ENCODE measurements around the gene MCTP2. TPM values are rescaled to one million over a fixed set of nuclear protein-coding genes. Genes with fewer than 3 reads are reported as not detected.
A peak's percentile ranks its signal among the peaks of the same experiment; 100 is the strongest.

MCTP2 gene
- total RNA-seq, 2 donors from 2014 or later = 49.9 to 119 TPM

- Mint-ChIP-seq H3K4me1 (ENCODE audit: low read depth) (peaks cover 51% of the 10 kb centered on the region), H3K27ac (peak overlapping the region; percentile 56), H3K4me3 (peak overlapping the region in 1 of 2 donors; percentile 83), H3K36me3 (ENCODE audit: insufficient read depth in 2 of 2) (peaks cover 23 to 35% of the 10 kb centered on the region in 2 donors), H3K27me3 (ENCODE audit: low read depth) (no peaks in the 10 kb centered on the region), H3K9me3 (peaks cover 6 to 9% of the 10 kb centered on the region in 2 donors)
- no peak for DNase-seq
- ATAC-seq (replicated peaks in 1 of 2) = no peak
These were observed 67.0 kb downstream of the MCTP2 start for GRCh38 chr15:94298364-94298763.

GRCh38 chr15:94300612-94301011 lies 69.3 kb downstream of the MCTP2 start:
- H3K4me3 Mint-ChIP-seq = no peak overlapping the region
- H3K9me3 Mint-ChIP-seq = peaks cover 6 to 13% of the 10 kb centered on the region in 2 donors
- ATAC-seq (replicated peaks in 1 of 2) = no peak
- peaks cover 34 to 46% of the 10 kb centered on the region in 2 donors for H3K36me3 Mint-ChIP-seq (ENCODE audit: insufficient read depth in 2 of 2)
- no peak for DNase-seq
- peaks cover 65% of the 10 kb centered on the region for H3K4me1 Mint-ChIP-seq (ENCODE audit: low read depth)
- H3K27me3 Mint-ChIP-seq (ENCODE audit: low read depth) = no peaks in the 10 kb centered on the region
- no peak overlapping the region for H3K27ac Mint-ChIP-seq

- Mint-ChIP-seq H3K4me3 (peak overlapping the region; percentile 39 to 77), H3K36me3 (ENCODE audit: insufficient read depth in 2 of 2) (peaks cover 47 to 63% of the 10 kb centered on the region in 2 donors), H3K4me1 (ENCODE audit: low read depth) (peaks cover 52% of the 10 kb centered on the region), H3K9me3 (peaks cover 6 to 13% of the 10 kb centered on the region in 2 donors), H3K27ac (peak overlapping the region; percentile 93), H3K27me3 (ENCODE audit: low read depth) (no peaks in the 10 kb centered on the region)
- DNase-seq = peak; percentile 68 to 70
- ATAC-seq (replicated peaks in 1 of 2) = peak; percentile 77 to 81
These were observed 73.8 kb downstream of the MCTP2 start for GRCh38 chr15:94305133-94305532.

GRCh38 chr15:94306700-94307650 lies 75.6 kb downstream of the MCTP2 start:
- DNase-seq = peak; percentile 41 to 58
- Mint-ChIP-seq H3K4me3 (peak overlapping the region; percentile 60 to 77), H3K36me3 (ENCODE audit: insufficient read depth in 2 of 2) (peaks cover 42 to 54% of the 10 kb centered on the region in 2 donors), H3K27me3 (ENCODE audit: low read depth) (no peaks in the 10 kb centered on the region), H3K27ac (peak overlapping the region; percentile 93), H3K9me3 (peaks cover 6 to 12% of the 10 kb centered on the region in 2 donors), H3K4me1 (ENCODE audit: low read depth) (peaks cover 53% of the 10 kb centered on the region)
- peak; percentile 68 to 73 for ATAC-seq (replicated peaks in 1 of 2)

- Mint-ChIP-seq H3K27me3 (ENCODE audit: low read depth) (no peaks in the 10 kb centered on the region), H3K4me1 (ENCODE audit: low read depth) (peaks cover 10% of the 10 kb centered on the region), H3K4me3 (no peak overlapping the region), H3K36me3 (ENCODE audit: insufficient read depth in 2 of 2) (peaks cover 16 to 27% of the 10 kb centered on the region in 2 donors), H3K9me3 (no peaks in the 10 kb centered on the region), H3K27ac (no peak overlapping the region)
- ATAC-seq (replicated peaks in 1 of 2) (no peak), DNase-seq (no peak)
These were observed 81.6 kb downstream of the MCTP2 start for GRCh38 chr15:94312946-94313345.

GRCh38 chr15:94314639-94315038 lies 83.3 kb downstream of the MCTP2 start:
- H3K9me3 Mint-ChIP-seq = no peaks in the 10 kb centered on the region
- peak overlapping the region; percentile 80 for H3K27ac Mint-ChIP-seq
- no peaks in the 10 kb centered on the region for H3K27me3 Mint-ChIP-seq (ENCODE audit: low read depth)
- H3K4me3 Mint-ChIP-seq = no peak overlapping the region
- DNase-seq (no peak), ATAC-seq (replicated peaks in 1 of 2) (peak in 1 of 2 donors; percentile 36)
- peaks cover 19 to 27% of the 10 kb centered on the region in 2 donors for H3K36me3 Mint-ChIP-seq (ENCODE audit: insufficient read depth in 2 of 2)
- H3K4me1 Mint-ChIP-seq (ENCODE audit: low read depth) = peaks cover 16% of the 10 kb centered on the region

- Mint-ChIP-seq H3K36me3 (ENCODE audit: insufficient read depth in 2 of 2) (peaks cover 19 to 25% of the 10 kb centered on the region in 2 donors), H3K27me3 (ENCODE audit: low read depth) (no peaks in the 10 kb centered on the region), H3K4me1 (ENCODE audit: low read depth) (peaks cover 12% of the 10 kb centered on the region), H3K9me3 (no peaks in the 10 kb centered on the region), H3K27ac (peak overlapping the region; percentile 36), H3K4me3 (no peak overlapping the region)
- DNase-seq (no peak), ATAC-seq (replicated peaks in 1 of 2) (no peak)
These were observed 85.8 kb downstream of the MCTP2 start for GRCh38 chr15:94317211-94317610.

- peaks cover 15 to 21% of the 10 kb centered on the region in 2 donors for H3K36me3 Mint-ChIP-seq (ENCODE audit: insufficient read depth in 2 of 2)
- H3K4me3 Mint-ChIP-seq = no peak overlapping the region
- peak overlapping the region; percentile 51 for H3K27ac Mint-ChIP-seq
- no peak for ATAC-seq (replicated peaks in 1 of 2)
- no peaks in the 10 kb centered on the region for H3K27me3 Mint-ChIP-seq (ENCODE audit: low read depth)
- DNase-seq = no peak
- H3K4me1 Mint-ChIP-seq (ENCODE audit: low read depth) = peaks cover 31% of the 10 kb centered on the region
- H3K9me3 Mint-ChIP-seq = no peaks in the 10 kb centered on the region
These were observed 90.8 kb downstream of the MCTP2 start for GRCh38 chr15:94322141-94322540.

- H3K9me3 Mint-ChIP-seq = no peaks in the 10 kb centered on the region
These were observed 91.7 kb downstream of the MCTP2 start for GRCh38 chr15:94323076-94323475.

GRCh38 chr15:94324117-94324826 lies 92.9 kb downstream of the MCTP2 start:
- Mint-ChIP-seq H3K27ac (peak overlapping the region; percentile 74), H3K4me1 (ENCODE audit: low read depth) (peaks cover 29% of the 10 kb centered on the region), H3K9me3 (no peaks in the 10 kb centered on the region), H3K4me3 (peak overlapping the region in 1 of 2 donors; percentile 68), H3K36me3 (ENCODE audit: insufficient read depth in 2 of 2) (peaks cover 10% of the 10 kb centered on the region in 2 donors), H3K27me3 (ENCODE audit: low read depth) (no peaks in the 10 kb centered on the region)
- DNase-seq = peak; percentile 50 to 66
- ATAC-seq (replicated peaks in 1 of 2) = peak; percentile 85 to 86

More at GRCh38 chr15:94323076-94323475, 91.7 kb downstream of the MCTP2 start:
- no peak for DNase-seq
- H3K27me3 Mint-ChIP-seq (ENCODE audit: low read depth) = no peaks in the 10 kb centered on the region
- H3K4me3 Mint-ChIP-seq = no peak overlapping the region
- peaks cover 13 to 18% of the 10 kb centered on the region in 2 donors for H3K36me3 Mint-ChIP-seq (ENCODE audit: insufficient read depth in 2 of 2)
- ATAC-seq (replicated peaks in 1 of 2) = no peak
- peaks cover 34% of the 10 kb centered on the region for H3K4me1 Mint-ChIP-seq (ENCODE audit: low read depth)
- H3K27ac Mint-ChIP-seq = no peak overlapping the region

GRCh38 chr15:94324835-94325767 lies 93.7 kb downstream of the MCTP2 start:
- Mint-ChIP-seq H3K27ac (peak overlapping the region; percentile 77), H3K4me1 (ENCODE audit: low read depth) (peaks cover 29% of the 10 kb centered on the region), H3K4me3 (peak overlapping the region in 1 of 2 donors; percentile 41), H3K27me3 (ENCODE audit: low read depth) (no peaks in the 10 kb centered on the region), H3K36me3 (ENCODE audit: insufficient read depth in 2 of 2) (peaks cover 10 to 12% of the 10 kb centered on the region in 2 donors), H3K9me3 (no peaks in the 10 kb centered on the region)
- no peak for DNase-seq
- peak in 1 of 2 donors; percentile 61 for ATAC-seq (replicated peaks in 1 of 2)

- H3K27me3 Mint-ChIP-seq (ENCODE audit: low read depth) = no peaks in the 10 kb centered on the region
- ATAC-seq (replicated peaks in 1 of 2) (no peak), DNase-seq (no peak)
- no peaks in the 10 kb centered on the region for H3K9me3 Mint-ChIP-seq
- no peak overlapping the region for H3K4me3 Mint-ChIP-seq
- H3K36me3 Mint-ChIP-seq (ENCODE audit: insufficient read depth in 2 of 2) = peaks cover 5 to 9% of the 10 kb centered on the region in 2 donors
- H3K4me1 Mint-ChIP-seq (ENCODE audit: low read depth) = peaks cover 27% of the 10 kb centered on the region
- peak overlapping the region; percentile 83 for H3K27ac Mint-ChIP-seq
These were observed 96.1 kb downstream of the MCTP2 start for GRCh38 chr15:94327356-94327936.
